ENCODE data around the gene MYL5. TPM values are rescaled to one million over a fixed set of nuclear protein-coding genes. Genes with fewer than 3 reads are reported as not detected.

MYL5 gene
- total and polyA plus RNA-seq, 10 of the 15 experiments (the other 5 are each of a cell fraction or from before 2014, with no cell fraction given): 1.2 to 13.8 (median 7.1) TPM

DNA sequence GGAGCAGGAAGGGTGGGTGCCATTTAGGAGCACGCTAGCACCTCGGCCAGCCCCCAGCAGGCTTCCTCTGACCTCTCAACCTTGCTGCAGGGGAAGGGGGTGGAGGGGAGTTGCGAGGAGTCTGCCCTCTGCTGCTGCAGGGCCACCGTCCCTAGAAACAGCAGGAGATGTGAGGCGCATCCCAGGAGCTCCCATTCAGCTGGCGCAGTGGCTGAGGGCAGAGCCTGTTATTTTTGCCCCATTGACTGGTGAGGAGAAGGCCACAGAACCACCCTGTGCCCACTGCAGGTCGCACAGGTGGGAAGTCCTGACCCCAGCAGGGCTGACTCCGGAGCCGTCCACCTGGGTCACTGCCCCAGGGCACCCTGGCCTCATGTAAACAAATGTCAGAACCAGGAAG, 40.9 kb upstream of the MYL5 start:
- no TSS peak for BruUV-seq (replicated peaks)
- Histone ChIP-seq H3K27ac (ENCODE audit: control insufficient read depth, insufficient read depth) (no peak overlapping the region), H3K9me3 (replicated peaks; ENCODE audit: control insufficient read depth, insufficient read depth, low read length) (peaks cover 3% of the 10 kb centered on the region; the same call in 2 of the 3 replicates), H3K4me3 (no peak overlapping the region), H3K79me2 (ENCODE audit: control insufficient read depth, insufficient read depth, low read length) (no peaks in the 10 kb centered on the region), H3K4me2 (ENCODE audit: control insufficient read depth, insufficient read depth) (no peak overlapping the region), H3K9ac (ENCODE audit: control insufficient read depth, insufficient read depth, low read length) (no peak overlapping the region), H4K20me1 (ENCODE audit: control insufficient read depth, insufficient read depth) (no peaks in the 10 kb centered on the region), H3K36me3 (ENCODE audit: control insufficient read depth in 2 of 2, insufficient read depth in 2 of 2, low read length in 1 of 2) (no peaks in the 10 kb centered on the region), H3K4me1 (ENCODE audit: control insufficient read depth, insufficient read depth, low read length) (no peaks in the 10 kb centered on the region), H3K27me3 (replicated peaks in 1 of 2; ENCODE audit: control insufficient read depth in 2 of 2, insufficient read depth in 2 of 2, low read length in 1 of 2) (no peaks in the 10 kb centered on the region), H2AFZ (ENCODE audit: control insufficient read depth, low read depth, low read length) (no peak overlapping the region)
- SMC1A ChIA-PET (ENCODE audit: uncharacterized antibody, unreplicated experiment): no interaction called here
- whole genome bisulfite sequencing (ENCODE audit: insufficient coverage, insufficient replicate concordance, low lambda C conversion rate, missing lambda C conversion rate): 35% methylated on average over 9 of the region's 9 CpGs
- DNase-seq (ENCODE audit: low read depth, low spot score): no peak
- in situ Hi-C loops (cut with MboI): no loop called here
- TF ChIP-seq PAX8 (IDR thresholded peaks at IDR 0.05) (no peak), KDM1A (IDR thresholded peaks at IDR 0.05; ENCODE audit: borderline replicate concordance) (no peak), SIX5 (IDR thresholded peaks at IDR 0.05; ENCODE audit: low read depth, low read length, severe bottlenecking) (no peak), POU2F2 (IDR thresholded peaks at IDR 0.05; ENCODE audit: borderline replicate concordance, low read depth, low read length) (no peak), ZNF384 (IDR thresholded peaks at IDR 0.05; ENCODE audit: borderline replicate concordance, low read depth, low read length) (no peak), RFX5 (IDR thresholded peaks at IDR 0.05; ENCODE audit: low read depth, low read length) (no peak), TBL1XR1 (IDR thresholded peaks at IDR 0.05; ENCODE audit: low read depth, low read length) (no peak), HDGF (IDR thresholded peaks at IDR 0.05) (no peak), JUNB (IDR thresholded peaks at IDR 0.05) (no peak), YY1 (IDR thresholded peaks at IDR 0.05; ENCODE audit: low read depth, low read length) (no peak), MTA3 (IDR thresholded peaks at IDR 0.05; ENCODE audit: borderline replicate concordance, low read length) (no peak), ZZZ3 (IDR thresholded peaks at IDR 0.05; ENCODE audit: control insufficient read depth, insufficient read length, low read depth) (no peak)
- TF ChIP-seq, protein P1, sequence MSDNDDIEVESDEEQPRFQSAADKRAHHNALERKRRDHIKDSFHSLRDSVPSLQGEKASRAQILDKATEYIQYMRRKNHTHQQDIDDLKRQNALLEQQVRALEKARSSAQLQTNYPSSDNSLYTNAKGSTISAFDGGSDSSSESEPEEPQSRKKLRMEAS (IDR thresholded peaks at IDR 0.05; ENCODE audit: low read depth, low read length): no peak
- no peak for ATAC-seq
- RAD21 ChIA-PET (ENCODE audit: unreplicated experiment): no interaction called here
- CTCF ChIA-PET: no interaction called here
- FAIRE-seq: no peak
- intact Hi-C loops (cut with micrococcal nuclease; ENCODE audit: unreplicated experiment): no loop called here
- POLR2A ChIA-PET: no interaction called here

Data from GM12878 (cell line).